ENCODE data around the gene EIF2B5.

EIF2B5 gene

GRCh38 chr3:184133840-184134745 is 1.1 kb upstream of the EIF2B5 start:
- H3K4me3 ChIP-seq (ENCODE audit: low read depth, low read length, poor library complexity, severe bottlenecking), result peak overlapping the region; percentile 76
- peaks cover 23% of the 10 kb centered on the region for H3K79me2 ChIP-seq (ENCODE audit: insufficient read depth, low read length)
- H3K9ac ChIP-seq (ENCODE audit: low read length), result peak overlapping the region; percentile 83
- H3K9me3 ChIP-seq (ENCODE audit: low read length), result no peaks in the 10 kb centered on the region
- peak overlapping the region; percentile 77 for H3K27ac ChIP-seq (ENCODE audit: low read depth, low read length, poor library complexity, severe bottlenecking)
- no peaks in the 10 kb centered on the region for H4K20me1 ChIP-seq (ENCODE audit: insufficient read depth, low read length)
- no peaks in the 10 kb centered on the region for H3K27me3 ChIP-seq (ENCODE audit: insufficient read depth, low read length)
- peak overlapping the region; percentile 82 for H3K4me2 ChIP-seq (ENCODE audit: low read length)
- H3K4me1 ChIP-seq (ENCODE audit: insufficient read depth, low read length, severe bottlenecking), result peaks cover 27% of the 10 kb centered on the region
- peaks cover 18% of the 10 kb centered on the region; the same call in 1 of the 2 replicates for H3K36me3 ChIP-seq (ENCODE audit: insufficient read depth, low read length)
- H3K9me2 ChIP-seq (ENCODE audit: low read depth, low read length), result no peaks in the 10 kb centered on the region
- peak overlapping the region; percentile 14; the same call in 1 of the 2 replicates for H2AFZ ChIP-seq (ENCODE audit: low read length)
- H3F3A ChIP-seq (ENCODE audit: insufficient read depth, low read length), result no peaks in the 10 kb centered on the region
- TF ChIP-seq EZH2 (IDR thresholded peaks at IDR 0.05; ENCODE audit: borderline replicate concordance, low read length), result no peak

GRCh38 chr3:184134746-184135148 is 411 bp upstream of the EIF2B5 start:
- H3K9ac ChIP-seq (ENCODE audit: low read length), result peak overlapping the region; percentile 83
- peak overlapping the region; percentile 14; the same call in 1 of the 2 replicates for H2AFZ ChIP-seq (ENCODE audit: low read length)
- H3K4me2 ChIP-seq (ENCODE audit: low read length), result peak overlapping the region; percentile 82
- H3K79me2 ChIP-seq (ENCODE audit: insufficient read depth, low read length), result peaks cover 23% of the 10 kb centered on the region
- peaks cover 18% of the 10 kb centered on the region; the same call in 1 of the 2 replicates for H3K36me3 ChIP-seq (ENCODE audit: insufficient read depth, low read length)
- H3K27me3 ChIP-seq (ENCODE audit: insufficient read depth, low read length), result no peaks in the 10 kb centered on the region
- H3K27ac ChIP-seq (ENCODE audit: low read depth, low read length, poor library complexity, severe bottlenecking), result peak overlapping the region; percentile 77
- peaks cover 27% of the 10 kb centered on the region for H3K4me1 ChIP-seq (ENCODE audit: insufficient read depth, low read length, severe bottlenecking)
- H3K4me3 ChIP-seq (ENCODE audit: low read depth, low read length, poor library complexity, severe bottlenecking), result peak overlapping the region; percentile 76
- H3K9me2 ChIP-seq (ENCODE audit: low read depth, low read length), result no peaks in the 10 kb centered on the region
- no peaks in the 10 kb centered on the region for H3K9me3 ChIP-seq (ENCODE audit: low read length)
- H4K20me1 ChIP-seq (ENCODE audit: insufficient read depth, low read length), result no peaks in the 10 kb centered on the region
- TF ChIP-seq EZH2 (IDR thresholded peaks at IDR 0.05; ENCODE audit: borderline replicate concordance, low read length), result no peak
- TF ChIP-seq CTCF (IDR thresholded peaks at IDR 0.05; ENCODE audit: low read length), result no peak
- no peaks in the 10 kb centered on the region for H3F3A ChIP-seq (ENCODE audit: insufficient read depth, low read length)

GRCh38 chr3:184135911-184136260 is 728 bp downstream of the EIF2B5 start:
- H3K27ac ChIP-seq (ENCODE audit: low read depth, low read length, poor library complexity, severe bottlenecking), result peak overlapping the region; percentile 77
- peak overlapping the region; percentile 82 for H3K4me2 ChIP-seq (ENCODE audit: low read length)
- H3K27me3 ChIP-seq (ENCODE audit: insufficient read depth, low read length), result no peaks in the 10 kb centered on the region
- peak overlapping the region; percentile 76 for H3K4me3 ChIP-seq (ENCODE audit: low read depth, low read length, poor library complexity, severe bottlenecking)
- H3K9me3 ChIP-seq (ENCODE audit: low read length), result no peaks in the 10 kb centered on the region
- H3K79me2 ChIP-seq (ENCODE audit: insufficient read depth, low read length), result peaks cover 23% of the 10 kb centered on the region
- no peak for TF ChIP-seq CTCF (IDR thresholded peaks at IDR 0.05; ENCODE audit: low read length)
- TF ChIP-seq EZH2 (IDR thresholded peaks at IDR 0.05; ENCODE audit: borderline replicate concordance, low read length), result no peak
- no peak overlapping the region for H2AFZ ChIP-seq (ENCODE audit: low read length)
- H4K20me1 ChIP-seq (ENCODE audit: insufficient read depth, low read length), result no peaks in the 10 kb centered on the region
- H3K9ac ChIP-seq (ENCODE audit: low read length), result peak overlapping the region; percentile 83
- H3K9me2 ChIP-seq (ENCODE audit: low read depth, low read length), result no peaks in the 10 kb centered on the region
- peaks cover 27% of the 10 kb centered on the region for H3K4me1 ChIP-seq (ENCODE audit: insufficient read depth, low read length, severe bottlenecking)
- H3K36me3 ChIP-seq (ENCODE audit: insufficient read depth, low read length), result peaks cover 28% of the 10 kb centered on the region
- no peaks in the 10 kb centered on the region for H3F3A ChIP-seq (ENCODE audit: insufficient read depth, low read length)
